GM20431 (cell line): Measurements from ENCODE around the gene MOB1B.

ENCODE experiments used
- in situ Hi-C: fragments of 300-500 bp; cut with MseI, MboI; formaldehyde crosslinking; loops from one replicate; pipeline ENCODE4 v1.15.0; 2020; ENCODE audit warnings: low sequenced_read_pairs; ENCODE audit not compliant: unreplicated experiment

Gene MOB1B

DNA sequence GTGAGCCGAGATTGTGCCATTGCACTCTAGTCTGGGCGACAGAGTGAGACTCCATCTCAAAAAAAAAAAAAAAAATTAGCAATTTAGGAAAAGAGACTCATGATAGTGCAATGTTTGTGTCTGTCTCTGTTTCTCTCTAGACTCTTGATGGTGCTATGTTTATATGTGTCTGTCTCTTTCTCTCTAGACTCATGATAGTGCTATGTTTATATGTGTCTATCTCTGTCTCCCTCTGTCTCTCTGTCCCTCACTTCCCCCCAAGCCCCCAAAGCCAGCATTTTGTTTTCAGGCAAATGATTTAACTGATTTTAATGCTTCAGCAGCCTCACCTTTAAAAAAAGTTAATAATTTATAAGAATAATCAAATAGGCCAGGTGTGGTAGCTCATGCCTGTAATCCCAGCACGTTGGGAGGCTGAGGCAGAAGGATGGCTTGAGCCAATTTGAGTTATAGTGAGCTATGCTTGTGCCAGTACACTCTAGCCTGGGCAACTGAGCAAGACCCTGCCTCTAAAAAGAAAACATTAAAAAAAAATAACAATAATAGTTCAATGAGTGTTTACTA lies 6.9 kb downstream of the MOB1B start:
- in situ Hi-C loops, result no loop called here

- in situ Hi-C loops, result no loop called here
These were observed 11.8 kb downstream of the MOB1B start for GRCh38 chr4:70914000-70914399.

GRCh38 chr4:70914631-70915030 lies 12.5 kb downstream of the MOB1B start:
- in situ Hi-C loops, result no loop called here

- in situ Hi-C loops, result no loop called here
These were observed 13.1 kb downstream of the MOB1B start for GRCh38 chr4:70915036-70915815.

GRCh38 chr4:70915874-70916559 lies 13.8 kb downstream of the MOB1B start:
- in situ Hi-C loops, result no loop called here

GRCh38 chr4:70920592-70920991 lies 18.4 kb downstream of the MOB1B start:
- in situ Hi-C loops, result no loop called here

DNA sequence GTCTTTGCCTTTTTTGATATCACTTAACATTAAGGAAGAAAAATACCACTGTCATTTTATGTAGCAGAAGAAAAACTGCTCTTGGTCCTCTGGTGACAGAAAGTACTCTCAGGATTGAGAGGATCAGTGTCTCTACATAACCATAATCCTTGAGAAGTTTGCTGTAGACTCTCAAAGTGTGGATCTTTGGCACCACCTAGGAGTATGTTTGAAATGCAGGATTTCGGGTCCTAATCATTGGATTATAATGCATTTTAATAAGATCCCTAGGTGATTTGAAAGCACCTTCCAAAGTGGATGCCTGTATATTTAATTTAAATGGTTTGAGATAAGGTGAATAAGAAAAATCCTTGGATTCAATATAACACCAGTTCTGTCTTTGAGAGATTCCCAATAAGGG lies 23.2 kb downstream of the MOB1B start:
- in situ Hi-C loops, result no loop called here

DNA sequence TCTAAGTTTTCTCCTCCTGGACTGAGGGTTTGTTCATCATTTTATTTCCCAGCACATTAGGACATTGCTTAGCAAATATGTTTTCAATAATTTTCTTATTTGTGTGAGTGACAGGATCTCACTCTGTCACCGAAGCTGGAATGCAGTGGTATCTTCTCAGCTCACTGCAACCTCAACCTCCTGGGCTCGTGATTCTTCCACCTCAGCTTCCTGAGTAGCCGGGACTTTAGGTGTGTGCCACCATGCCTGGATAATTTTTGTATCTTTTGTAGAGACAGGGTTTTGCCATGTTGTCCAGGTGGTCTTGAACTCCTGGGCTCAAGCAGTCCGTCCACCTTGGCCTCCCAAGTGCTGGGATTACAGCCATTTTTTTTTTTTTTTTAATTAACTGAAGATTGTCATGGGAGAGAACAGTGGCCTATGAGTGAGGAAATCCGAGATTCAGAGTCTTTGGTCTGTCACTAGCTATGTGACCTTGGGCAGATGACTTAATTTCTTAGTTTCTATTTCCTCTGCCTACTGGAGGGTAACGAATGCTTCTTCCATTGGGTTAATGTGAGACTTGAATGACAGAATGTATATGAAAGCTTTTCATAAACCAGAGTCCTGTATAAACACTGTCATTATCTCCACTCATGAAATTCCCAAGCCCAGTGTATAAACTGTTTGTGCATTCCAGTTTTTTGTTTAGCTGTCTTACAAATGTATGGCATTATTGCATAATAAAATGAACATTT lies 23.9 kb downstream of the MOB1B start:
- in situ Hi-C loops, result no loop called here

- in situ Hi-C loops, result no loop called here
These were observed 25.5 kb downstream of the MOB1B start for GRCh38 chr4:70927502-70928137.

DNA sequence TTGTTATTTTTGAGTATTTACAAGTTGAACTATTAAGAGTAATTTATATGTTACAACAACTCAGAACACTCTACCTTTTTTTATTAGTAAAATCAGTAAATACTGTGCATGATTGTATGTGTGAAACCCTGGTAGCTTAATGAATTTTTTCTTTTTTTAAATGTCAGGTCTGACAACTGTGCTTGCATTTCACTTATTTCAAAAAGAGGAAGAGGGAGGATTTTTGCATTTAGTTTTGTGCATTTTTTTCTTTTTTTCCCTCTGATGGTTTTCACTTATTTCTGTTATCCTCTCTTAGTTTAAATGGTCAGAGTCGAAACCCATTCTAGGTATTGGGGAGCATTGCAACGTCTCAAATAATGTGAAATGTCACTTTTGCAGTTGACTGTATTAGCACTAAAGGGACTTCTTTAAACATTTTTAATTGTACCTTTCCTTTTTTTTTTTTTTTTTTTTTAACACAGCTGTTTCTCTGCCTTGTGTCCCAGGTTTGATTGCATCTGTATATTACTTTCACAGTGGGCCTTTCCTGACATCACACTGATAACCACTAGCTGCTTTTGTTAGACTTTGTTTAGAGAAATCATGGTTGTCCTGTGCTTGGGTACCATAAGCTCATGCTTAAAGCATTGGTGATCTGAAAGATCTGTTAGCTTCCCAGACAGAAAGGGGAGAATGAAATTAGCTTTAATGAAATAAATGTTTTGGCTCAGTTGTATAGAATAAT lies 28.5 kb downstream of the MOB1B start:
- in situ Hi-C loops, result no loop called here

- in situ Hi-C loops, result no loop called here
These were observed 29.2 kb downstream of the MOB1B start for GRCh38 chr4:70931347-70931746.

- in situ Hi-C loops, result no loop called here
These were observed 30.8 kb downstream of the MOB1B start for GRCh38 chr4:70932984-70933383.

DNA sequence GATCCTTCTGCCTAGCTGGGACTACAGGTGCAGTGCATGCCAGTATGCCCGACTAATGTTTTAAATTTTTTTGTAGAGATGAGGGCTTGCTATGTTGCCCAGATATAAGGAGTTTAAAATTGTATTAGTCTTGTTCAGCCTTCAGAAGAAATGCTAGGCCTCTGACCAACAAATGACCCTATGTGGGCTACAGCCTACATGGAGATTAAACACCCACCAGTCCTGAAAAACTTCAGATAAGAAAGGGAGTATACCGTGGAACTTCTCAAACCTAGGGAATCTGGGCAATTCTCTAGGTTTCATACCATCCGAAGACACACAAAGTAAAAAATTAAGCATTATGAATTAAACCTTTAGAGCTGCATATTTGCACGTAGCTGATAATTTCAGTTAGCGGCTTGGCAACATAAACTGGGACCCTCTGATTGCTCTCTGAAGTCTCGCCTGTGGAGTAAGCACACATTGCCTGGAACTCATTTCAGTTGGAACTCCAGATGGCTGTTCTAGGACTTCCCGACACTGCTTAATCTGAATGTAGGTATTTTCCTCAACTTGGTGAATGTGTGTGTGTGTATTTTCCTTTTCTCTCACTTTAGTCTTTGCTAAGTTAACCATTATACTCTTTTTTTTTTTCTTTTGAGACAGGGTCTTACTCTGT lies 33.0 kb downstream of the MOB1B start:
- in situ Hi-C loops, result no loop called here

DNA sequence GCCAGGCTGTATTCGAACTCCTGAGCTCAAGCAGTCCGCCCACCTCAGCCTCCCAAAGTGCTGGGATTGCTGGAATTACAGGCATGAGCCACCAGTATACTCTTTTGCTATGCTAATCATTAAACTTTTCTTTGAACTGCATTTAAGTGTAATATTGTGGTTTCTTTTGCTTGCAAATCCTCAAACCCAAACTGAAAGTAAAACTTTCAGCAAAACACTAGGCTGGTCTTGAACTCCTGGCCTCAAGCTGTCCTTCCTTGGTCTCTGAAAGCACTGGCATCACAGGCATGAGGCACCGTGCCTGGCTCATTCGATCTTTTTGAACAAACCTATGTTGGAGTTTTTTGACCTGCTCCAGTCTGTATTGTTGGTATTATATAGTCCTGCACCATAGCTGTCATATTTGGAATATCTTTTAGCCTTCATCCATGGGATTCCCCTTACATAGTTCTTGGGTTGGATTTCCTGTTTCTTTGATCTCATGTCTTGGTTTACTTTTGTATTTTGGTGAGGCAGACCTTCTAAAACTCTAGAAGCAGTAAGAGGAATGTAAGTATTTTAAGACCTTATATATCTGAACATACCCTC lies 34.1 kb downstream of the MOB1B start:
- in situ Hi-C loops, result no loop called here

GRCh38 chr4:70938086-70938485 lies 35.9 kb downstream of the MOB1B start:
- in situ Hi-C loops, result no loop called here

DNA sequence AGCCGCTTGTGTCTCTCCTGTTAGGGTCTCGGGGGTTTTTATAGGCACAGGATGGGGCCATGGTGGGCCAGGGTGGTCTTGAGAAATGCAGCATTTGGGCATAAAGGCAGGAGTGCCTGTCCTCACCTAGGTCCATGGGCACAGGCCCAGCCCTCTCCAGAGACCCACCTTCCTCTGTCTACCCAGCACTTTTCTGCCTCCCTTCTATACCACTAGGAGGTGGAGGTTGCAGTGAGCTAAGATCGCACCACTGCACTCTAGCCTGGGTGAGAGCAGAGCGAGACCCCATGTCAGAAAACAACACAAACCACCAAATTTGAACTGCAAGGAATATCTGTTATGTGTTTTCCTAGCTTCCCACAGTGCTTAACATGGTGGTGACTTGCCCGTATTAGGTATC lies 38.0 kb downstream of the MOB1B start:
- in situ Hi-C loops, result no loop called here

DNA sequence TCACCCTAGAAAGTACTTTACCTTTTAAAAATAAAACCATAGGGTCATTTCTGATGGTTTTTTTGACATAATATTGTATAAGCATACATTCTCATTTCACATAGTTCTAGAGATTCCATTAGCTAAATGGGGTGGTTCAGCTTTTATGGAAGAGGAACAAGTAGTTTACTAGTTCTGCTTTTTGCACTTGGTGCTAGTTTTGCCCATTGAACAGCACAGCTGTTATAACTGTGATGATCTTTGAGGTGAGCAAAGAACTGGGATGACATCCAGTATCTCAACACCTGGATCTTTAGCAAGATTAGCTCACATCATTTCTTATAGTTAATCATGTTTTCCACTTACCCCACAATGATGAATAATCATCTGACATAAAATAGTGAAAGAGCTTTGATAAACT lies 40.9 kb downstream of the MOB1B start:
- in situ Hi-C loops, result no loop called here

- in situ Hi-C loops, result no loop called here
These were observed 42.9 kb downstream of the MOB1B start for GRCh38 chr4:70945046-70945445.
